SK-N-SH (cell line): Measurements from ENCODE around the gene AMFR.

Source experiments
- EP300 ChIP-seq, 2 experiments: IDR thresholded peaks; 2 replicates each; pipeline versions ENCODE4 v1.4.0 to v1.6.1; 2012; ENCODE audit warnings: borderline replicate concordance in 1 of 2, low read depth in 1 of 2, low read length in 1 of 2
- EZH2phosphoT487 ChIP-seq: fragments of 200-600 bp; sonication (generic); IDR thresholded peaks from 2 replicates; pipeline ENCODE4 v1.6.1; 2017; ENCODE audit warnings: low read depth, mixed run types, mild to moderate bottlenecking, antibody characterized with exemption, moderate library complexity, borderline replicate concordance
- GABPA ChIP-seq: IDR thresholded peaks from 2 replicates; pipeline ENCODE4 v1.4.0; 2012; ENCODE audit warnings: low read depth, mild to moderate bottlenecking
- GATA2 ChIP-seq: sonication (generic); formaldehyde crosslinking; IDR thresholded peaks from 2 replicates; pipeline ENCODE4 v1.5.0; 2020; ENCODE audit warnings: mild to moderate bottlenecking, missing genetic modification reagents
- JUND ChIP-seq: IDR thresholded peaks from 2 replicates; pipeline ENCODE4 v1.4.0; 2012
- POLR2AphosphoS5 ChIP-seq: IDR thresholded peaks from 2 replicates; pipeline ENCODE4 v1.6.1; 2012; ENCODE audit warnings: low read depth, low read length
- RAD21 ChIP-seq: IDR thresholded peaks from 2 replicates; pipeline ENCODE4 v1.6.1; 2012; ENCODE audit warnings: mild to moderate bottlenecking, low read length
- REST ChIP-seq: IDR thresholded peaks from 2 replicates; pipeline ENCODE4 v1.6.1; 2012; ENCODE audit warnings: mild to moderate bottlenecking, low read depth, low read length, moderate library complexity
- RXRA ChIP-seq: IDR thresholded peaks from 2 replicates; pipeline ENCODE4 v1.4.0; 2012; ENCODE audit warnings: low read depth, mild to moderate bottlenecking, borderline replicate concordance
- SMC3 ChIP-seq: IDR thresholded peaks from 2 replicates; pipeline ENCODE4 v1.6.1; 2012; ENCODE audit warnings: low read depth, low read length, improper control_type of control experiment
- TF ChIP-seq, protein P1 (sequence below): fragments of 200-600 bp; sonication (generic); IDR thresholded peaks from 2 replicates; pipeline ENCODE4 v1.6.1; 2017; ENCODE audit warnings: antibody characterized with exemption, mild to moderate bottlenecking, moderate library complexity
- TF ChIP-seq, protein P2 (sequence below): IDR thresholded peaks from 2 replicates; pipeline ENCODE4; 2012

- TF ChIP-seq EZH2phosphoT487 = no peak
- TF ChIP-seq, protein P1, sequence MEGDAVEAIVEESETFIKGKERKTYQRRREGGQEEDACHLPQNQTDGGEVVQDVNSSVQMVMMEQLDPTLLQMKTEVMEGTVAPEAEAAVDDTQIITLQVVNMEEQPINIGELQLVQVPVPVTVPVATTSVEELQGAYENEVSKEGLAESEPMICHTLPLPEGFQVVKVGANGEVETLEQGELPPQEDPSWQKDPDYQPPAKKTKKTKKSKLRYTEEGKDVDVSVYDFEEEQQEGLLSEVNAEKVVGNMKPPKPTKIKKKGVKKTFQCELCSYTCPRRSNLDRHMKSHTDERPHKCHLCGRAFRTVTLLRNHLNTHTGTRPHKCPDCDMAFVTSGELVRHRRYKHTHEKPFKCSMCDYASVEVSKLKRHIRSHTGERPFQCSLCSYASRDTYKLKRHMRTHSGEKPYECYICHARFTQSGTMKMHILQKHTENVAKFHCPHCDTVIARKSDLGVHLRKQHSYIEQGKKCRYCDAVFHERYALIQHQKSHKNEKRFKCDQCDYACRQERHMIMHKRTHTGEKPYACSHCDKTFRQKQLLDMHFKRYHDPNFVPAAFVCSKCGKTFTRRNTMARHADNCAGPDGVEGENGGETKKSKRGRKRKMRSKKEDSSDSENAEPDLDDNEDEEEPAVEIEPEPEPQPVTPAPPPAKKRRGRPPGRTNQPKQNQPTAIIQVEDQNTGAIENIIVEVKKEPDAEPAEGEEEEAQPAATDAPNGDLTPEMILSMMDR = no peak
- TF ChIP-seq RAD21 = no peak
- TF ChIP-seq, protein P2, sequence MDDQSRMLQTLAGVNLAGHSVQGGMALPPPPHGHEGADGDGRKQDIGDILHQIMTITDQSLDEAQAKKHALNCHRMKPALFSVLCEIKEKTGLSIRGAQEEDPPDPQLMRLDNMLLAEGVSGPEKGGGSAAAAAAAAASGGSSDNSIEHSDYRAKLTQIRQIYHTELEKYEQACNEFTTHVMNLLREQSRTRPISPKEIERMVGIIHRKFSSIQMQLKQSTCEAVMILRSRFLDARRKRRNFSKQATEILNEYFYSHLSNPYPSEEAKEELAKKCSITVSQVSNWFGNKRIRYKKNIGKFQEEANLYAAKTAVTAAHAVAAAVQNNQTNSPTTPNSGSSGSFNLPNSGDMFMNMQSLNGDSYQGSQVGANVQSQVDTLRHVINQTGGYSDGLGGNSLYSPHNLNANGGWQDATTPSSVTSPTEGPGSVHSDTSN = no peak
- TF ChIP-seq REST = no peak
- TF ChIP-seq EP300 (IDR thresholded peaks at IDR 0.05; ENCODE audit: borderline replicate concordance in 1 of 2, low read depth in 1 of 2, low read length in 1 of 2) = no peak
- no peak for TF ChIP-seq GATA2 (CRISPR knock-in tag)
- no peak for TF ChIP-seq POLR2AphosphoS5
- TF ChIP-seq JUND = no peak
- TF ChIP-seq RXRA = no peak
- no peak for TF ChIP-seq GABPA
- TF ChIP-seq SMC3 = no peak
Observed at GRCh38 chr16:56320056-56320455, 105.3 kb downstream of the AMFR start.
